H1 (cell line): ENCODE data around the gene MRPL11. TPM values are rescaled to one million over a fixed set of nuclear protein-coding genes. Genes with fewer than 3 reads are reported as not detected.

ENCODE experiments used
- CTCF ChIA-PET: fragments of 300-600 bp; sonication (Branson Sonifier 250); formaldehyde crosslinking; loops from one replicate; lab custom pipeline; 2021; ENCODE audit not compliant: partially characterized antibody; lab: Charles Lee
- POLR2A ChIA-PET: fragments of 300-600 bp; sonication (Branson Sonifier 250); formaldehyde crosslinking; loops from one replicate; lab custom pipeline; 2021; ENCODE audit warnings: inconsistent platforms; ENCODE audit not compliant: partially characterized antibody; lab: Charles Lee
- DNase-seq, 2 experiments: peaks; one replicate each; pipeline versions ENCODE4 v3.0.0 to v3.0.0-alpha.2; 2010 to 2022; ENCODE audit warnings: low spot score in 2 of 2, low read depth in 1 of 2, mixed read lengths in 1 of 2
- FAIRE-seq: peaks from 2 replicates; lab custom pipeline; 2011; peaks lifted over from hg19 to GRCh38; lab: Jason Lieb, UNC
- H2AFZ ChIP-seq: 2 replicates; pipeline ENCODE4 v1.8.1; 2012; ENCODE audit warnings: low read length, inconsistent platforms
- H2AK5ac ChIP-seq: 2 replicates; pipeline ENCODE4 v1.6.1; 2013; ENCODE audit warnings: low read depth, low read length
- H2BK120ac ChIP-seq: replicated peaks from 2 replicates; pipeline ENCODE3; 2013; ENCODE audit warnings: low read depth, low read length, inconsistent platforms
- H2BK12ac ChIP-seq: 2 replicates; pipeline ENCODE4 v1.6.1; 2013; ENCODE audit warnings: low read depth, low read length
- H2BK15ac ChIP-seq: 2 replicates; pipeline ENCODE4 v1.6.1; 2013; ENCODE audit warnings: low read length
- H2BK20ac ChIP-seq: 2 replicates; pipeline ENCODE4 v1.6.1; 2013; ENCODE audit warnings: low read length
- H2BK5ac ChIP-seq: 2 replicates; pipeline ENCODE4 v1.6.1; 2013; ENCODE audit warnings: low read depth, low read length
- H3K14ac ChIP-seq: 2 replicates; pipeline ENCODE4 v1.6.1; 2013; ENCODE audit warnings: inconsistent platforms; ENCODE audit not compliant: insufficient read length
- H3K18ac ChIP-seq: 2 replicates; pipeline ENCODE4 v1.6.1; 2013; ENCODE audit warnings: low read length; ENCODE audit errors: extremely low read depth
- H3K23ac ChIP-seq: 2 replicates; pipeline ENCODE4 v1.6.1; 2013; ENCODE audit warnings: inconsistent platforms; ENCODE audit not compliant: insufficient read length
- H3K23me2 ChIP-seq: 2 replicates; pipeline ENCODE4 v1.6.1; 2013; ENCODE audit warnings: low read depth, low read length
- H3K27ac ChIP-seq: 2 replicates; pipeline ENCODE4 v1.6.1; 2011; ENCODE audit warnings: low read depth, low read length, inconsistent platforms
- H3K27me3 ChIP-seq, 4 experiments: replicated peaks in 1 of 4; 1 replicate in 1 of 4; 2 replicates in 3 of 4; pipeline versions ENCODE4 v1.6.1 to v1.8.1; 2011 to 2013; ENCODE audit warnings: low read length in 3 of 4, mild to moderate bottlenecking in 3 of 4, inconsistent platforms in 2 of 4, mixed read lengths in 2 of 4, moderate library complexity in 1 of 4; ENCODE audit not compliant: control insufficient read depth in 3 of 4, insufficient read depth in 3 of 4; ENCODE audit errors: extremely low read depth in 1 of 4
- H3K36me3 ChIP-seq, 4 experiments: 2 replicates each; pipeline versions ENCODE4 v1.6.1 to v1.8.1; 2011 to 2013; ENCODE audit warnings: mild to moderate bottlenecking in 4 of 4, low read length in 3 of 4, moderate library complexity in 2 of 4, control low read depth in 1 of 4, inconsistent platforms in 1 of 4; ENCODE audit not compliant: insufficient read depth in 4 of 4, control insufficient read depth in 2 of 4
- H3K4ac ChIP-seq: replicated peaks from 2 replicates; pipeline ENCODE3; 2013; ENCODE audit warnings: low read length, low read depth, mixed read lengths, inconsistent platforms; ENCODE audit not compliant: insufficient read length
- H3K4me1 ChIP-seq, 4 experiments: replicated peaks in 1 of 4; 1 replicate in 1 of 4; 2 replicates in 3 of 4; pipeline versions ENCODE4 v1.6.1 to v1.8.1; 2011 to 2013; ENCODE audit warnings: low read length in 3 of 4, inconsistent platforms in 2 of 4, mixed read lengths in 1 of 4; ENCODE audit not compliant: insufficient read depth in 4 of 4, control insufficient read depth in 3 of 4
- H3K4me2 ChIP-seq, 2 experiments: 2 replicates each; pipeline versions ENCODE4 v1.6.1 to v1.8.1; 2011 to 2013; ENCODE audit warnings: low read depth in 2 of 2, low read length in 2 of 2, control low read depth in 1 of 2, inconsistent platforms in 1 of 2, mild to moderate bottlenecking in 1 of 2; ENCODE audit not compliant: insufficient read depth in 1 of 2
- H3K4me3 ChIP-seq, 4 experiments: fragments of 200-600, 300-600 bp in 1 of 4; sonication (generic), shearing (Covaris generic), sonication (Bioruptor Twin) in 1 of 4; 2 replicates each; pipeline versions ENCODE4 v1.5.1 to v1.8.1; 2011 to 2016; ENCODE audit warnings: low read length in 4 of 4, low read depth in 3 of 4, control low read depth in 2 of 4, inconsistent platforms in 2 of 4, mild to moderate bottlenecking in 2 of 4, mixed read lengths in 1 of 4, moderate library complexity in 1 of 4; ENCODE audit not compliant: insufficient read depth in 2 of 4; ENCODE audit errors: extremely low read depth in 1 of 4
- H3K56ac ChIP-seq: replicated peaks from 2 replicates; pipeline ENCODE3; 2013; ENCODE audit warnings: low read depth, mild to moderate bottlenecking, mixed read lengths, low read length, inconsistent platforms; ENCODE audit not compliant: insufficient read length
- H3K79me1 ChIP-seq: 2 replicates; pipeline ENCODE4 v1.6.1; 2013; ENCODE audit warnings: low read depth, low read length, control low read depth
- H3K79me2 ChIP-seq, 2 experiments: 2 replicates each; pipeline versions ENCODE4 v1.6.1 to v1.8.1; 2012 to 2013; ENCODE audit warnings: low read length in 2 of 2, mild to moderate bottlenecking in 2 of 2, inconsistent platforms in 1 of 2; ENCODE audit not compliant: insufficient read depth in 2 of 2, control insufficient read depth in 1 of 2
- H3K9ac ChIP-seq, 4 experiments: replicated peaks in 1 of 4; 1 replicate in 1 of 4; 2 replicates in 3 of 4; pipeline versions ENCODE4 v1.6.1 to v1.8.1; 2011 to 2013; ENCODE audit warnings: low read depth in 3 of 4, low read length in 3 of 4, control low read depth in 2 of 4, mild to moderate bottlenecking in 2 of 4, moderate library complexity in 2 of 4, inconsistent platforms in 1 of 4; ENCODE audit errors: extremely low read depth in 1 of 4
- H3K9me3 ChIP-seq, 2 experiments: 2 replicates each; pipeline versions ENCODE4 v1.6.1 to v1.8.1; 2012 to 2013; ENCODE audit warnings: mild to moderate bottlenecking in 2 of 2, moderate library complexity in 2 of 2, control low read depth in 1 of 2, inconsistent platforms in 1 of 2, low read depth in 1 of 2, low read length in 1 of 2, mixed read lengths in 1 of 2; ENCODE audit not compliant: insufficient read depth in 2 of 2
- H4K20me1 ChIP-seq, 2 experiments: replicated peaks in 1 of 2; 2 replicates each; pipeline versions ENCODE3 to v1.8.1; 2011 to 2013; ENCODE audit warnings: inconsistent platforms in 2 of 2, low read length in 2 of 2, mild to moderate bottlenecking in 1 of 2; ENCODE audit not compliant: insufficient read depth in 2 of 2, control insufficient read depth in 1 of 2
- H4K5ac ChIP-seq: 2 replicates; pipeline ENCODE4 v1.6.1; 2013; ENCODE audit warnings: low read length, low read depth, mixed read lengths, inconsistent platforms; ENCODE audit not compliant: insufficient read length
- H4K8ac ChIP-seq: 2 replicates; pipeline ENCODE4 v1.8.0; 2013; ENCODE audit warnings: mild to moderate bottlenecking, moderate library complexity, low read length, inconsistent platforms; ENCODE audit not compliant: insufficient read depth; ENCODE audit errors: extremely low read depth
- H4K91ac ChIP-seq: replicated peaks from 2 replicates; pipeline ENCODE3; 2013; ENCODE audit warnings: low read length, mixed read lengths, inconsistent platforms; ENCODE audit not compliant: insufficient read length
- CTCF ChIP-seq, 3 experiments: IDR thresholded peaks; 1 replicate in 2 of 3; 2 replicates in 1 of 3; pipeline versions ENCODE4 v1.5.1 to v1.6.1; 2011; ENCODE audit warnings: low read length in 3 of 3, mild to moderate bottlenecking in 3 of 3, inconsistent platforms in 2 of 3, low read depth in 1 of 3, moderate library complexity in 1 of 3; ENCODE audit not compliant: insufficient read depth in 1 of 3; ENCODE audit errors: control extremely low read depth in 1 of 3
- KDM4A ChIP-seq: IDR thresholded peaks from one replicate; pipeline ENCODE4 v1.7.1; 2012; ENCODE audit warnings: low read depth, mild to moderate bottlenecking, moderate library complexity, low read length, inconsistent platforms; ENCODE audit not compliant: severe bottlenecking
- SRF ChIP-seq: IDR thresholded peaks from 2 replicates; pipeline ENCODE4 v1.6.1; 2011; ENCODE audit warnings: mild to moderate bottlenecking, low read depth, low read length, moderate library complexity
- TAF1 ChIP-seq: IDR thresholded peaks from 2 replicates; pipeline ENCODE4 v1.6.1; 2011; ENCODE audit warnings: mild to moderate bottlenecking, low read depth, low read length
- ZNF274 ChIP-seq: IDR thresholded peaks from 2 replicates; pipeline ENCODE4 v1.7.0; 2012; ENCODE audit warnings: low read length, borderline replicate concordance; ENCODE audit errors: extremely low read depth
- WGBS, 2 experiments: shearing (Covaris generic) in 1 of 2; methylation state at CpG; one replicate each; pipeline versions ENCODE4 v1.1.6 to v1.1.7; 2013 to 2015; ENCODE audit warnings: low lambda C conversion rate in 2 of 2, mixed read lengths in 2 of 2, inconsistent platforms in 1 of 2, low coverage in 1 of 2, missing lambda C conversion rate in 1 of 2; ENCODE audit not compliant: insufficient replicate concordance in 2 of 2, insufficient coverage in 1 of 2, insufficient read length in 1 of 2; ENCODE audit errors: extremely low coverage in 1 of 2, missing lambda C conversion rate in 1 of 2; 5-methylcytosine and 5-hydroxymethylcytosine counted together
- polyA plus RNA-seq, 7 experiments: library from polyadenylated mRNA; depleted of rRNA in 3 of 7; stranded (reverse) in 5 of 7; unstranded in 2 of 7; fragments of >200 nt in 5 of 7; fragments of 200-250 nt in 2 of 7; gene quantifications; 1 replicate in 5 of 7; 2 replicates in 1 of 7; 4 replicates in 1 of 7; pipeline versions ENCODE4 v1.2.1 to v1.2.3, GENCODE V29; 2011 to 2013; ENCODE audit warnings: missing spikeins in 2 of 7, mixed read lengths in 2 of 7
- total RNA-seq: library from RNA; stranded (reverse); fragmentation: NEBNext Ultra II Directional; extraction: Animal tissue kit (Norgen Biotek cat#: 25700); gene quantifications from 2 replicates; pipeline ENCODE4 v1.2.1, GENCODE V29; 2021

The MRPL11 gene
- total and polyA plus RNA-seq, 2 of the 8 experiments (the other 6 are each of a cell fraction or from before 2014, with no cell fraction given): 105 to 141 TPM

GRCh38 chr11:66410191-66410590, 28.5 kb downstream of the MRPL11 start:
- no peaks in the 10 kb centered on the region for H3K79me1 ChIP-seq
- H2BK12ac ChIP-seq: no peak overlapping the region
- no peak for FAIRE-seq
- H4K20me1 ChIP-seq: no peaks in the 10 kb centered on the region
- H3K23ac ChIP-seq: no peak overlapping the region
- no peaks in the 10 kb centered on the region for H3K9me3 ChIP-seq
- no peak overlapping the region for H2AFZ ChIP-seq
- H2BK15ac ChIP-seq: 0 out of 2 replicates have a peak overlapping the region, but pooled peaks have one; percentile 18
- no peak overlapping the region for H3K27ac ChIP-seq
- H2BK5ac ChIP-seq: no peak overlapping the region
- peaks cover 7 to 29% (median 23%) of the 10 kb centered on the region in 4 experiments for H3K4me1 ChIP-seq
- no peak overlapping the region for H2BK20ac ChIP-seq
- H3K4ac ChIP-seq: no peak overlapping the region
- 88% methylated on average over 12 of the region's 12 CpGs; no CpG with 5 or more reads in 1 of the 2 experiments for WGBS, 2 experiments
- H2BK120ac ChIP-seq: no peak overlapping the region
- H3K9ac ChIP-seq: no peak overlapping the region
- H2AK5ac ChIP-seq: no peak overlapping the region
- CTCF ChIA-PET: interaction anchor here (1.0 to 9.7 kb wide), 12 partner anchors 8 to 662 kb away, joined by 3 to 202 read pairs (median 7); partner anchors contain the start of genes MRPL11, NPAS4 and PELI3
- no peak overlapping the region for H4K8ac ChIP-seq
- no peak overlapping the region for H3K14ac ChIP-seq
- no peak overlapping the region for H3K56ac ChIP-seq
- no peak overlapping the region for H3K18ac ChIP-seq
- peaks cover 0 to 10% (median 2%) of the 10 kb centered on the region in 4 experiments; a peak in 3 of 7 replicates for H3K27me3 ChIP-seq
- no peak overlapping the region for H4K5ac ChIP-seq
- no peak overlapping the region for H3K4me3 ChIP-seq
- no peak overlapping the region; a peak in 1 of 4 replicates for H3K4me2 ChIP-seq
- no peak for TF ChIP-seq TAF1
- no peak for TF ChIP-seq KDM4A
- no peak for TF ChIP-seq CTCF (IDR thresholded peaks at IDR 0.05; ENCODE audit: control extremely low read depth in 1 of 3, insufficient read depth in 1 of 3, low read depth in 1 of 3, low read length in 3 of 3)
- TF ChIP-seq ZNF274: no peak
- TF ChIP-seq SRF: no peak
- TF ChIP-seq, all 59 proteins: peak for 0
- no peak for DNase-seq
- H4K91ac ChIP-seq: no peak overlapping the region
- H3K23me2 ChIP-seq: peaks cover 2% of the 10 kb centered on the region; the same call in 1 of the 2 replicates
- no peaks in the 10 kb centered on the region for H3K36me3 ChIP-seq
- H3K79me2 ChIP-seq: no peaks in the 10 kb centered on the region
- POLR2A ChIA-PET: interaction anchor here (1.0 to 7.7 kb wide), 5 partner anchors 12 to 268 kb away, joined by 4 to 78 read pairs (median 10); partner anchors contain the start of genes DPP3, MRPL11, NPAS4 and RBM4B
